ENCODE results near the gene RBMS3.

Gene RBMS3

DNA sequence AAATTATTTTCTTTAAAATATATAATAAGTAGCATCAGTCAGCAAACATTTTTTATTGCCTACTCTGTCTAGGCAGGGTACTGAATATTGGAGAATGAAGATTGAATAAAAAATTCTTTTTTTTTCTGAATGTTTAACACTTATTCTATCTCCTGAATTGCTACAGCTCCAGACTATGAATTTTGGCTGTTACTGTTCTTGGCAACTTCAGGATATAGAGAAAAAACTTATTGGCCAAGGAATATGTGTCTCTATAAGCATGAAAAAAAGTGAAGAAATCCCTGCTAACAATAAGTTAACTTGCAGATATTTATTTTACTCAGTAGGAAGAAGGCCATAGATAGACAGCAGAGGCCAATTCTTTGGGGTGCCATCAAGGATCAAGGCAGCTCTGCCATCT lies 309.6 kb downstream of the RBMS3 start:
- Histone ChIP-seq H3K36me3 (ENCODE audit: control insufficient read depth, insufficient read depth, low read length) (no peaks in the 10 kb centered on the region), H3K27me3 (ENCODE audit: control insufficient read depth, insufficient read depth, low read length) (no peaks in the 10 kb centered on the region), H3K4me1 (ENCODE audit: control insufficient read depth, insufficient read depth, low read length) (no peaks in the 10 kb centered on the region), H3K9ac (ENCODE audit: low read length) (no peak overlapping the region), H3K9me3 (ENCODE audit: control insufficient read depth, low read length) (no peaks in the 10 kb centered on the region), H3K4me3 (ENCODE audit: low read length) (no peak overlapping the region)

DNA sequence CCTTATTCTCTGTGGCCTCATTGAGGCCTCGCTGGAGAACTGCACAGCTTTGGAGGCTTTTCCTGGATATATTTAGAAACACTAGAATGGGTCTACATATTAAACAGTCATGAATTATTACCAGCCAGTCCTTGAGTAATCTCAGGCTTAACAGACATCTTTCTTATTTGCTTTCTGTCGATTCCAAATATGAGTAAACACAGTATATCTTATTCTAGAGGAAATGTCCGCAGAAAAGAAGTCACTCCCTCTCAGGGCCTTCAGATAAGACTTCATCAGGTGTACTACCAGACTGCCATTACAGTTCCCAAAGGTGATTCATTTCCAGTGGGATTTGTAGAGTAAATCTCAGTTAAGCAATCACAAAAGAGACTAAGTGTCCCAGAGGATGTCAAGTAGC lies 310.7 kb downstream of the RBMS3 start:
- Histone ChIP-seq H3K4me3 (ENCODE audit: low read length) (no peak overlapping the region), H3K4me1 (ENCODE audit: control insufficient read depth, insufficient read depth, low read length) (no peaks in the 10 kb centered on the region), H3K27me3 (ENCODE audit: control insufficient read depth, insufficient read depth, low read length) (no peaks in the 10 kb centered on the region), H3K9me3 (ENCODE audit: control insufficient read depth, low read length) (no peaks in the 10 kb centered on the region), H3K9ac (ENCODE audit: low read length) (no peak overlapping the region), H3K36me3 (ENCODE audit: control insufficient read depth, insufficient read depth, low read length) (no peaks in the 10 kb centered on the region)

DNA sequence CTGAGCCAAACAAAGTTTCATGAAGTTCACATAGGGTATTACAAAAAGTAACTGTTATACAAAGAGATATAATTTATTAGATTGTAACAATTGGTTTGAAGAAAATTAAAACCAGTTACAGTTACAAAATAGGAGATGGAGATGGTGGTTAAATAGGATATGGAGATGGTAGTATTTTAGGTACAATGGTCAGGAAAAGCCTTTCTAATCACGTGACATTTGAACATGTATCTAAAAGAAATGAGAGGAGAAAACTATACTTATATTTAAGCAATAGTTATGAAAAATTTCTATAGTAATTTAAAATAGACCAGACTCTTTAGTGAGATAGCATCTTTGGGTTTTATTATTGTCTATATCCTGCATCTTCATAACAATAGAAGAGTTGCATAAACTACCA lies 312.9 kb downstream of the RBMS3 start:
- Histone ChIP-seq H3K27me3 (ENCODE audit: control insufficient read depth, insufficient read depth, low read length) (no peaks in the 10 kb centered on the region), H3K9ac (ENCODE audit: low read length) (no peak overlapping the region), H3K9me3 (ENCODE audit: control insufficient read depth, low read length) (no peaks in the 10 kb centered on the region), H3K36me3 (ENCODE audit: control insufficient read depth, insufficient read depth, low read length) (no peaks in the 10 kb centered on the region), H3K4me3 (ENCODE audit: low read length) (no peak overlapping the region), H3K4me1 (ENCODE audit: control insufficient read depth, insufficient read depth, low read length) (no peaks in the 10 kb centered on the region)

DNA sequence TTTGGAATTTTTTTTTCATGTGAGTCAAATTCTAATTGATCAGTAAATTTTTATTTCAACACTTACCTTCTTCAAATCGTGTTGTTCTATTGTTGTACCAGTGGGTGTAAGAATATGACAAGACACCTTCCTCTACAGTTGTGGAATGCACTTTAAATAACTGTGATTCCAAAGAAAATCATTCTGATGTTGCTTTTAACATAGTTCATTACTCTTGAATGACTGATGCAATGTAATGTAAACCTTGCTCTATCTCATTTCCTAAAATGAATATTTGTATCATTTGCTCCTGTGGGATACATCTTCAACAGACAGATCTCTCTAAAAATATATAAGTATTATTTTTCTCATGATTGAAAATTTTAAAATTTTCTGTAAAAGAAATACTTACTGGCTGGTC lies 313.4 kb downstream of the RBMS3 start:
- Histone ChIP-seq H3K4me1 (ENCODE audit: control insufficient read depth, insufficient read depth, low read length) (no peaks in the 10 kb centered on the region), H3K36me3 (ENCODE audit: control insufficient read depth, insufficient read depth, low read length) (no peaks in the 10 kb centered on the region), H3K27me3 (ENCODE audit: control insufficient read depth, insufficient read depth, low read length) (no peaks in the 10 kb centered on the region), H3K9me3 (ENCODE audit: control insufficient read depth, low read length) (no peaks in the 10 kb centered on the region), H3K4me3 (ENCODE audit: low read length) (no peak overlapping the region), H3K9ac (ENCODE audit: low read length) (no peak overlapping the region)

DNA sequence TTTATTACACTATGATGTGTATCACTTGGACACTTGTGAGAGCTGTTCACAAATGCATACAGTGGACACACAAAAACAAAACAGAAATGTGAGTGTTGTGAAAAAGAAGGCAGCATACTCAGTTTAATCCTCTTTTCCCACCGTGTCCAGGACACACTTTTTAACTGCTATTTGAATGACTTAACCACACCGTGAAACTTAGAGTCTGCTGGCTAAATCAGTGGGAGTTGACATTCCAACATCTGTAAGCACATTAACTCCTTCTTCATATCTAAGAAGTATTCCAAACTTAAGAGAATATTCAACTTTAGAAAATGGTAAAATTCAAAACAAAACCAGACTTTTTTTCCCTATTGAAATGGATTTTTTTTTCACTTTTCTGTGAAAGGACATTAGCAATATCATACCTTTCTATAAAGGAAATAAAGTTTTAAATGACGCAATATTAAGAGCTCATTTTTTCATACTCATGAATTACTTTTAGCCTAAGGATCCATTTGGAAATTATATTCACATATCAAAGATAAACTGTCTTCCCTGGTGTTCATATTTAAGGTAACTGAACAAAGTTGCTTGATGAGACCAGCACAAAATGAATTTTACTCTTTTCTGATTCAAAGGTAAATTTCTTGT lies 316.6 kb downstream of the RBMS3 start:
- H3K9me3 ChIP-seq (ENCODE audit: control insufficient read depth, low read length), result no peaks in the 10 kb centered on the region
- no peaks in the 10 kb centered on the region for H3K4me1 ChIP-seq (ENCODE audit: control insufficient read depth, insufficient read depth, low read length)
- H3K27me3 ChIP-seq (ENCODE audit: control insufficient read depth, insufficient read depth, low read length), result no peaks in the 10 kb centered on the region
- no peak overlapping the region for H3K9ac ChIP-seq (ENCODE audit: low read length)
- no peak overlapping the region for H3K4me3 ChIP-seq (ENCODE audit: low read length)
- no peaks in the 10 kb centered on the region for H3K36me3 ChIP-seq (ENCODE audit: control insufficient read depth, insufficient read depth, low read length)

DNA sequence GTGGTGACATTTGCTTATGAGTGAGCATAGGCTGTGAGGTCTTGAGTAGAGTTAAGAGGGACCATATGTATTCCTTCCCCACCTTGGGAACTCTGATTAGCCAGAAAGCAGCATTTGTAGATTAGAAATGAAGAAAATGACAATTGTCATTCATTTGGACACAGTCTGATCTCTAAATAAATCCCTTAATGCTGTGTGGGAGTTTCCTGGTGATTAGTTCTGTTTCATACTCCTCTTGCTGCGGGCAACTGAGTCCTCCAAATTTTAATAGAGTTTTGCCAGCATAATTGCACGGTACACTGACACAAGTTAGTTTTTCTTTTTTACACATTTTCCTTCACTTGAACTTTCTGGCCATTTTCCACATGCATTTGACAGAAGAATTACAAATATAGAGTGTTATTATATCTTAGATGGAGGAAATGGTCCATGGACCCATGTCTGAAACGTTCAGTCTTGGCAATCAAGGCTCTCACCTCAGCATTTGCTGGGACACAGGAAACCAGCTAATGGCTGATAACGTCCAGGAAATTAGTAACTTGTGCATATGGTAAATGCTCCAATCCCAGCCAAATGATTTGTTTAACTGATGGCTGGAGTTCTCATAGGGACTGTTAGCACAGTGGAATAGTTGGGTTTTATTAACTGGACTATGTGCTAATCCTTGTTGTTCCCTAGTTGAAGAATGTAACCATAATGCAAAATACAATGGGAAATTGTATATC lies 321.2 kb downstream of the RBMS3 start:
- Histone ChIP-seq H3K9ac (ENCODE audit: low read length) (no peak overlapping the region), H3K4me3 (ENCODE audit: low read length) (no peak overlapping the region), H3K36me3 (ENCODE audit: control insufficient read depth, insufficient read depth, low read length) (no peaks in the 10 kb centered on the region), H3K27me3 (ENCODE audit: control insufficient read depth, insufficient read depth, low read length) (no peaks in the 10 kb centered on the region), H3K4me1 (ENCODE audit: control insufficient read depth, insufficient read depth, low read length) (no peaks in the 10 kb centered on the region), H3K9me3 (ENCODE audit: control insufficient read depth, low read length) (no peaks in the 10 kb centered on the region)

DNA sequence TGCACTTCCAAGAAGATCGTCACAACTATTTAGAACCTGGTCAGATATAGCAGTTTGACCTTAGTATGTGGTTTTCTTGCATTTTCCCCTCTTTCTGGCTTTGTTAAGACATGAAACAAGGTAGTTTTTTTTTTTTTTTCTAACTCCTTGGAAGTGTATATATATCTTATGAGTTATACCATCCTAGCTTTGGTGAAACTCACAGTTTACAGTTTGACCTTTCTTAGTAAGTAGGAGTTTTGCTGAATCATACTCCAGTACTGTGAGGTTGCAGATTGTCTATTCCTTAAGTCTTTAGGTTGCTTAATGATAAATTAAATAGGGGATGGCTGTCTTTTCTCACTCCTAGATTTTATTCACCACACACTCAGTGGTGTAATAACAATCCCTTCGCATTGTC lies 325.0 kb downstream of the RBMS3 start:
- H3K27me3 ChIP-seq (ENCODE audit: control insufficient read depth, insufficient read depth, low read length), result no peaks in the 10 kb centered on the region
- no peaks in the 10 kb centered on the region for H3K9me3 ChIP-seq (ENCODE audit: control insufficient read depth, low read length)
- H3K36me3 ChIP-seq (ENCODE audit: control insufficient read depth, insufficient read depth, low read length), result no peaks in the 10 kb centered on the region
- H3K4me1 ChIP-seq (ENCODE audit: control insufficient read depth, insufficient read depth, low read length), result no peaks in the 10 kb centered on the region
- H3K4me3 ChIP-seq (ENCODE audit: low read length), result no peak overlapping the region
- H3K9ac ChIP-seq (ENCODE audit: low read length), result no peak overlapping the region

DNA sequence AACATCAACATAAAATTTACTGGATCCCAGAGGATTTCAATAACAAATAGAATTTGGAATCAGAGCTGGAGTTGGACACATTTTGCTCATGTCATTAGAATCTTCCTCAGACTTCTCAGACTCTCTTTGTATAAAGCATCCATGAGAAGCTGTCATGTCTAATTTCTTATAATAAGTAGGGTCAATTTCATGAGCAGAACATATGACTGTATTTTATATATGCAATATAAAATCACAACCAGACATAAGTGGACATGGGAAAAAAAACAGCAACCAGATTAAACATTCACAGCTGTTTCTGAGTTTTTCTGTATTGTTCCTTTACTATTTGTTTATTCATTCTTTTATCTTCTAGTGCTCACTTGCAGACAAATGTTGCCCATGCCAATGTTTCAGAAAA lies 325.5 kb downstream of the RBMS3 start:
- Histone ChIP-seq H3K27me3 (ENCODE audit: control insufficient read depth, insufficient read depth, low read length) (no peaks in the 10 kb centered on the region), H3K36me3 (ENCODE audit: control insufficient read depth, insufficient read depth, low read length) (no peaks in the 10 kb centered on the region), H3K9me3 (ENCODE audit: control insufficient read depth, low read length) (no peaks in the 10 kb centered on the region), H3K9ac (ENCODE audit: low read length) (no peak overlapping the region), H3K4me3 (ENCODE audit: low read length) (no peak overlapping the region), H3K4me1 (ENCODE audit: control insufficient read depth, insufficient read depth, low read length) (no peaks in the 10 kb centered on the region)

DNA sequence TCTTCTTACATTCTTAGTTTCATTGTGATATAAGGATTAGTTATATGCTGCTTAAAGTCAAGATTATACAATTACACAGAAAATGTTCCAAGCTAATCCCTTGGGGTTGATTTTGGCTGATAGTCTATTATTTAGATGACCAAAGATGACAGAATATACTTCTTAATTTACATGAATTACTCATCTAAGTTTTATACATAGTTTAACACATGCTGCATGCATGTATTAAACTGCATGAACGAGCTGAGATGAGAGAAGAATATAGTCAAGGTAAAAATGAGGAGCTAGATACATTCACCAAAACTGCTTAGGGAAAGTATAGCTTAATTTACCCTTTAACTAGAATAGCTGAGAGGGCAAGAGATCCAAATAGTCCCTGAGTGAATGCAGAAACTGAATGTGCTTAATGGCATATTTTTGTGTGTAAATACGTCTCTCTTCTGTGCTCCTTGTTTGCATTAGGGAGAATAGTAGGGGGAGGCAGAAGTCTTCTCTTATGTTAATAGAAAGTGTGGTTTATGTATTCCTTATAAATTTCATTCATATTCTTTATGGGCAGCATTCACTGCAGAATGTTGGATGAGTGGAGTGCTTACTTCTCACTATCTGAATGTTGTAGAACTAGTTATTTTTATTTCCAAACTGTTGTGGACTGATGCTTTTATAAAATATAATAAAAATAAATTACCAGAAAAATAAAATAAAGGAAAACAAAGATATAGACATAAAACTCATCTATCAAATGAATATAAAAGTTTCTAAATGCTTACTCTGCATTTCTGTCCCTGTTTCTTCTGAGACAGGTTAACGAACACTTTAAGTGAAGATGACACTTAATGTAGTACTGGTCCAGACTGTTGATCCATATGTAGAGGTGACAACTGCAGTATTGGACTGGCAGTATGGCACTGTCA lies 327.8 kb downstream of the RBMS3 start:
- Histone ChIP-seq H3K36me3 (ENCODE audit: control insufficient read depth, insufficient read depth, low read length) (no peaks in the 10 kb centered on the region), H3K4me3 (ENCODE audit: low read length) (no peak overlapping the region), H3K27me3 (ENCODE audit: control insufficient read depth, insufficient read depth, low read length) (no peaks in the 10 kb centered on the region), H3K9me3 (ENCODE audit: control insufficient read depth, low read length) (no peaks in the 10 kb centered on the region), H3K9ac (ENCODE audit: low read length) (no peak overlapping the region), H3K4me1 (ENCODE audit: control insufficient read depth, insufficient read depth, low read length) (no peaks in the 10 kb centered on the region)

DNA sequence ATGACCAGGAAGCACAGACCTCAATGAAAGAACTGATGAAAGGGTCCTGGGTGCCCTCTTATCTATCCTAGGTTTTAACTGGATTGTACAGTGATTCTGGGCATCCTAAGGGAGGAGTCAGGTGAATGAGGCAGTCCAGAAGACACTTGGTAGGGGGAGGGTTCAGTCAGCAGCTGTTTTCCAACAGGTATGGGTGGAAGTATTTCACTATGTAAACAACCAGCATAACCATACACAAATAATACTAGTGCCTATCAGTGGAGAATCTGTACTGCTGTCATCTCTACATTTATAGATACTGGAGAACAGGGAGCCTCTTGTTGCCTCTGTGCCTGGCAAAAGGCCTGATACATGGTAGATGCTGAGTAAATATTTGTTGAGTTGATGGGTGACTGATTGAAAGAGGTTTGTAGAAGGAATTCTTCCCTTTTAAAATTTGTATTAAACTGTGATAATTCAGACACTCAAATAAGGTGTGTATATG lies 328.5 kb downstream of the RBMS3 start:
- no peak overlapping the region for H3K4me3 ChIP-seq (ENCODE audit: low read length)
- H3K9ac ChIP-seq (ENCODE audit: low read length), result no peak overlapping the region
- H3K4me1 ChIP-seq (ENCODE audit: control insufficient read depth, insufficient read depth, low read length), result no peaks in the 10 kb centered on the region
- H3K9me3 ChIP-seq (ENCODE audit: control insufficient read depth, low read length), result no peaks in the 10 kb centered on the region
- H3K27me3 ChIP-seq (ENCODE audit: control insufficient read depth, insufficient read depth, low read length), result no peaks in the 10 kb centered on the region
- no peaks in the 10 kb centered on the region for H3K36me3 ChIP-seq (ENCODE audit: control insufficient read depth, insufficient read depth, low read length)

DNA sequence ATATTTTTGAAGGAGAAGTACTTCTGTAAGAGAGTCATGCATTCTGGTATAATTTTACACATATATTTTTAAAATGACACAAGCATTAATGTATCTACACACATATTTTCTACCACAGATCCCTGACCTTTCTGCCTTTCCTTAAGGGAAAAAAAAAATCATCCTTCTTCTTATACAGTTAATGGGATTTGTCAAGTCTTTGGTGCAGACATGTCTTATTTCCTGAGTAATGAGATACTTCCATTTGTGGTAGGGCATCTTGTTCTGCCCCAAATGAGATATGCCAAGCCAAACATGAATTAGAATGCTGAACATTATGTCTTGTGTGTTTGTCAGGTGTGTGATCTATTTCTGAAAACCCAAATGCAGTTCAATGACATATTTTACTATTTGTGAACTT lies 329.9 kb downstream of the RBMS3 start:
- no peaks in the 10 kb centered on the region for H3K4me1 ChIP-seq (ENCODE audit: control insufficient read depth, insufficient read depth, low read length)
- no peak overlapping the region for H3K4me3 ChIP-seq (ENCODE audit: low read length)
- no peaks in the 10 kb centered on the region for H3K9me3 ChIP-seq (ENCODE audit: control insufficient read depth, low read length)
- H3K9ac ChIP-seq (ENCODE audit: low read length), result no peak overlapping the region
- H3K36me3 ChIP-seq (ENCODE audit: control insufficient read depth, insufficient read depth, low read length), result no peaks in the 10 kb centered on the region
- no peaks in the 10 kb centered on the region for H3K27me3 ChIP-seq (ENCODE audit: control insufficient read depth, insufficient read depth, low read length)

DNA sequence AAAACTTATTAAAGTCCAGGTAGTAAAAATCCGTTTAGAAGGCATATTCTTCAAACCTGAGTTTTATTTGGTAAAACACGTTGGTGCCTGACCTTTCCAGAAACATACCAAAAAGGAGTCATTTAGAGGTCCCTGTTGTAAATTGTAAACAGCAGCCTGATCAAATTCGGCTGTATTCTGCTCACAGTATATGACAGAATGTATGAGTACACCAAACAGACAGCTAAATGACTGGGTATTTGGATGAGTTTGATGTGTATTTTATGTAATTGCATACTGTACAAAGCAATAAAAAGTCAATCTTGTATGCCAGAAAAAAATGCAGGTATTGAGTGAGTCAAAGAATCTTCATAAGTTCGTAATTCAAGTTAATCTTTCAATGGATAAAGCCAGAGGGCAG lies 330.4 kb downstream of the RBMS3 start:
- no peaks in the 10 kb centered on the region for H3K9me3 ChIP-seq (ENCODE audit: control insufficient read depth, low read length)
- H3K27me3 ChIP-seq (ENCODE audit: control insufficient read depth, insufficient read depth, low read length), result no peaks in the 10 kb centered on the region
- no peaks in the 10 kb centered on the region for H3K4me1 ChIP-seq (ENCODE audit: control insufficient read depth, insufficient read depth, low read length)
- H3K4me3 ChIP-seq (ENCODE audit: low read length), result no peak overlapping the region
- no peak overlapping the region for H3K9ac ChIP-seq (ENCODE audit: low read length)
- no peaks in the 10 kb centered on the region for H3K36me3 ChIP-seq (ENCODE audit: control insufficient read depth, insufficient read depth, low read length)

Data from mucosa of stomach (tissue), 1 donor.